Measurements from ENCODE around the gene TTC22. TPM values are rescaled to one million over a fixed set of nuclear protein-coding genes. Genes with fewer than 3 reads are reported as not detected.

TTC22 gene
- total RNA-seq, 1 experiment from 2014 or later: 3.0 TPM

DNA sequence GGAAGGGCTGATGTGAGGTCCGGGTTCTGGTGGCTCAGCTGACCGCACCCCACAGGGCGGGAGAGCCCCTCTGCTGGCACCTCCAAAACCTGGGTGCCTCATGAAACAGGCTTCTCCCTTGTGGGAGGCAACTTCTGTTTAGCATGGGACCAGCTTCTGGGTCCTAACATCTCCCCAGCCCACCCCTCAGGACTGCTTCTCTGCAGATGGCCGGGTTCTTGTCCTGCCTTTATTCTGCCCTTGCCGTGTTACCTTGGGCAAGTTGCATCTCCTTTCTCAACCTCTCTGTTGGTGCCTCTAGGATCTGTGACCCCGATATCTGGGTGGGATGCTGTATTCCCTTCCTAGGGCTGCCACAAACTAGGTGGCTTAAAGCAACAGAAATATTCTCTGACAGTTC is 15.0 kb upstream of the TTC22 start:
- intact Hi-C loops (cut with micrococcal nuclease): no loop called here
- TF ChIP-seq, protein P1, sequence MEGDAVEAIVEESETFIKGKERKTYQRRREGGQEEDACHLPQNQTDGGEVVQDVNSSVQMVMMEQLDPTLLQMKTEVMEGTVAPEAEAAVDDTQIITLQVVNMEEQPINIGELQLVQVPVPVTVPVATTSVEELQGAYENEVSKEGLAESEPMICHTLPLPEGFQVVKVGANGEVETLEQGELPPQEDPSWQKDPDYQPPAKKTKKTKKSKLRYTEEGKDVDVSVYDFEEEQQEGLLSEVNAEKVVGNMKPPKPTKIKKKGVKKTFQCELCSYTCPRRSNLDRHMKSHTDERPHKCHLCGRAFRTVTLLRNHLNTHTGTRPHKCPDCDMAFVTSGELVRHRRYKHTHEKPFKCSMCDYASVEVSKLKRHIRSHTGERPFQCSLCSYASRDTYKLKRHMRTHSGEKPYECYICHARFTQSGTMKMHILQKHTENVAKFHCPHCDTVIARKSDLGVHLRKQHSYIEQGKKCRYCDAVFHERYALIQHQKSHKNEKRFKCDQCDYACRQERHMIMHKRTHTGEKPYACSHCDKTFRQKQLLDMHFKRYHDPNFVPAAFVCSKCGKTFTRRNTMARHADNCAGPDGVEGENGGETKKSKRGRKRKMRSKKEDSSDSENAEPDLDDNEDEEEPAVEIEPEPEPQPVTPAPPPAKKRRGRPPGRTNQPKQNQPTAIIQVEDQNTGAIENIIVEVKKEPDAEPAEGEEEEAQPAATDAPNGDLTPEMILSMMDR (IDR thresholded peaks at IDR 0.05; ENCODE audit: unreplicated experiment): no peak
- BruUV-seq (replicated peaks): no TSS peak
- no peak for DNase-seq (ENCODE audit: unreplicated experiment)
- Mint-ChIP-seq H3K27me3 (ENCODE audit: insufficient read depth, unreplicated experiment) (no peaks in the 10 kb centered on the region), H3K27ac (ENCODE audit: low read depth, unreplicated experiment) (no peak overlapping the region), H3K4me1 (ENCODE audit: insufficient read depth, unreplicated experiment) (peaks cover 7% of the 10 kb centered on the region), H3K36me3 (ENCODE audit: insufficient read depth, unreplicated experiment) (peaks cover 2% of the 10 kb centered on the region), H3K9me3 (ENCODE audit: unreplicated experiment) (no peaks in the 10 kb centered on the region), H3K4me3 (ENCODE audit: unreplicated experiment) (no peak overlapping the region)
- CTCF ChIA-PET: interaction anchor here (0.6 to 1.9 kb wide), 8 partner anchors 14 to 1188 kb away, joined by 3 to 4 read pairs (median 3); partner anchors contain the start of genes BSND and TTC22
- POLR2A ChIA-PET: no interaction called here

DNA sequence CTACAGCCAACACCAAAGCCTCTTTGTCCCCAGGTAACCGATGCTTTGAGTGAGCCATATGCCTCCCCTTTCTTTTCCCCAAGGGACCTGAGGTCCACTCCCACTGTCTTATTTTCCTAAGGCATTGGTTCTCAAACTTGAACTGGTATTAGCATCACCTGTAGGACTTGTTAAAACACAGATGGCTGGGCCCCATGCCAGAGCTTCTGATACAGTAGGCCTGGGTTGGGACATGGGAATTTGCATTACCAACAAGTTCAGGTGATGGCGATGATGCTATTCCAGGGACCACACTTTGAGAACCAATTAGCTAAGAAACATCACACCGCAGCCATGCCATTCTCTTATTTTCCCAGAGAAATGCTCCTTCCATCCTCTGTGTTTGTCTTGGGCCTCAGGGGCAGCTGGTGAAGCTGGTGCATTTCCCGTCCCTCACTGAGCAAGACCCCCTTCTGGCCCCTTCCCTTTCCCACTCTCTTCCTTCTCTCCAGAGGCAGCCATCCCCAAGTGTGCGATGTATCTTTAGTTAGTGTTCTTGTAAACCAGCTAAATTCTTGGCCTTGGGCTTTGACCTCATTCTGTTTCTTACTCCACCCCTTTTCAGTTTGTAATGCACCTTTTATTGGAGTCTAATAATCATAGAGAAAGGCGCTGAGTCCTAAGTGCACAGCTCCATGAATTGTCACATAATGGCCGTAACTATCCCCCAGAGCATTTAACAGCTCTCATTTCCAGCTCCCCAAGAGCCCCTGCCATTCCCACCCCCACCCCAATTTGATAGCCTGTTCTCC is 14.2 kb upstream of the TTC22 start:
- H3K36me3 Mint-ChIP-seq (ENCODE audit: insufficient read depth, unreplicated experiment): no peaks in the 10 kb centered on the region
- CTCF ChIA-PET: interaction anchor here (0.6 to 1.9 kb wide), 7 partner anchors 14 to 1189 kb away, joined by 3 to 4 read pairs (median 3); partner anchors contain the start of genes BSND and TTC22
- no peak for DNase-seq (ENCODE audit: unreplicated experiment)
- no peak overlapping the region for H3K4me3 Mint-ChIP-seq (ENCODE audit: unreplicated experiment)
- H3K4me1 Mint-ChIP-seq (ENCODE audit: insufficient read depth, unreplicated experiment): peaks cover 7% of the 10 kb centered on the region
- no peaks in the 10 kb centered on the region for H3K9me3 Mint-ChIP-seq (ENCODE audit: unreplicated experiment)
- no TSS peak for BruUV-seq (replicated peaks)
- POLR2A ChIA-PET: interaction anchor here (0.7 to 1.1 kb wide), 2 partner anchors 11 to 150 kb away, joined by 3 read pairs; no protein-coding TSS in a partner anchor
- TF ChIP-seq, protein P1 (IDR thresholded peaks at IDR 0.05; ENCODE audit: unreplicated experiment): no peak
- no peaks in the 10 kb centered on the region for H3K27me3 Mint-ChIP-seq (ENCODE audit: insufficient read depth, unreplicated experiment)
- intact Hi-C loops (cut with micrococcal nuclease): no loop called here
- no peak overlapping the region for H3K27ac Mint-ChIP-seq (ENCODE audit: low read depth, unreplicated experiment)

DNA sequence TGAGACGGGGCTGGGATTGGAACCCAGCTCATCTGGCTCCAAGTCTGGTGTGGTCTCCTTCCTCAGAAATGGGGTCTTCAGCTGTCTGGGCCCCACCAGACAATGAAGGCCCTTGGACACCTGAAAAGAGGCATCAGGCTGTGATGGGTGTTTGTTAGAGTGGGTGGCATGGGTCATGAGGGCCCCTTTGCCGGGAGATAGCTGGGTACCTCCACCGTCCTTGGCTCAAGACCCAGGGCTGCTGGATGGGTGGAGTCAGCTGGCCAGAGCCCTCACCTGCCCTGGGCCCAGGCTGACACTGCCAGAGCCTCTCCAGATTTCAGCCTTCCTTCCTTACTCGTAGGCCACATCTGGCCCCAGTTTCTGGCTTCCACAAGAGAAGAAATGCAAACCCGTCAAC is 13.4 kb upstream of the TTC22 start:
- H3K27ac Mint-ChIP-seq (ENCODE audit: low read depth, unreplicated experiment): no peak overlapping the region
- H3K4me3 Mint-ChIP-seq (ENCODE audit: unreplicated experiment): no peak overlapping the region
- no peak for DNase-seq (ENCODE audit: unreplicated experiment)
- H3K9me3 Mint-ChIP-seq (ENCODE audit: unreplicated experiment): no peaks in the 10 kb centered on the region
- intact Hi-C loops (cut with micrococcal nuclease): loop anchor here (5.0 kb wide), 1 partner anchor 327 kb away; no protein-coding TSS in a partner anchor
- peaks cover 7% of the 10 kb centered on the region for H3K4me1 Mint-ChIP-seq (ENCODE audit: insufficient read depth, unreplicated experiment)
- no peaks in the 10 kb centered on the region for H3K36me3 Mint-ChIP-seq (ENCODE audit: insufficient read depth, unreplicated experiment)
- TF ChIP-seq, protein P1 (IDR thresholded peaks at IDR 0.05; ENCODE audit: unreplicated experiment): no peak
- H3K27me3 Mint-ChIP-seq (ENCODE audit: insufficient read depth, unreplicated experiment): no peaks in the 10 kb centered on the region
- no TSS peak for BruUV-seq (replicated peaks)
- CTCF ChIA-PET: interaction anchor here (0.9 to 1.9 kb wide), 4 partner anchors 14 to 143 kb away, joined by 3 to 8 read pairs (median 4); partner anchors contain the start of gene TTC22
- POLR2A ChIA-PET: interaction anchor here (0.7 to 1.1 kb wide), 2 partner anchors 12 to 149 kb away, joined by 3 read pairs; no protein-coding TSS in a partner anchor

DNA sequence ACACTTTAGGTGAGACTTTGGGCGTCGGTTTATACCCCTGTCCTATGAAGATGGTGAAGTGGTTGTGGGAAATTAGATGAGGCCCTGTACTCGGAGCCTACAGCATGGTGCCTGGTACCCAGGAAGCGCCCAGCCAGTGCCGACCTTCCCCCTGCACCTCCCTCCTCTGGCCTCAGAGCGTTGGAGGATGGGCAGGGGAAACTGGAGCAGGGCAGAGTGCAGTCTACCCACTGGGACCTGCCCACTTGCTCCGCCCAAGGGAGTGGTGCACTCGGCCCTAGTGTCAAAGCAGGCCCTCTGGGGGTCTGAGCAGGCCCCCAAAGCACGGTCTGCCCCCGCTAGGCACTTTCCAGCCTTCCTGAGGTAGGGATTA is 13.0 kb upstream of the TTC22 start:
- ChIA-PET POLR2A (no interaction called here), CTCF (interaction anchor here (0.6 to 1.5 kb wide), 6 partner anchors 13 to 152 kb away, joined by 3 to 8 read pairs (median 4); partner anchors contain the start of gene TTC22)
- Mint-ChIP-seq H3K36me3 (ENCODE audit: insufficient read depth, unreplicated experiment) (no peaks in the 10 kb centered on the region), H3K9me3 (ENCODE audit: unreplicated experiment) (no peaks in the 10 kb centered on the region), H3K27ac (ENCODE audit: low read depth, unreplicated experiment) (no peak overlapping the region), H3K4me1 (ENCODE audit: insufficient read depth, unreplicated experiment) (peaks cover 7% of the 10 kb centered on the region), H3K27me3 (ENCODE audit: insufficient read depth, unreplicated experiment) (no peaks in the 10 kb centered on the region), H3K4me3 (ENCODE audit: unreplicated experiment) (no peak overlapping the region)
- no TSS peak for BruUV-seq (replicated peaks)
- TF ChIP-seq, protein P1 (IDR thresholded peaks at IDR 0.05; ENCODE audit: unreplicated experiment): no peak
- intact Hi-C loops (cut with micrococcal nuclease): loop anchor here (5.0 kb wide), 1 partner anchor 327 kb away; no protein-coding TSS in a partner anchor
- DNase-seq (ENCODE audit: unreplicated experiment): no peak

Data from MCF 10A (cell line).